SIG-M5 treated with dmso at 0.1 percent for 504 hours (cell line): ENCODE measurements around the gene SH3RF2.
"Not testable (repeated sequence)": the region's sequence is repeated elsewhere in the genome, so short reads cannot be mapped to it uniquely, and the experiment has no call there.

Experiments
- DNase-seq: peaks from one replicate; lab custom pipeline; 2025; ENCODE audit not compliant: unreplicated experiment; lab: John Stamatoyannopoulos, UW

SH3RF2 gene

GRCh38 chr5:145948921-145949320, 12.5 kb downstream of the SH3RF2 start:
- DNase-seq = no peak

GRCh38 chr5:145949474-145949873, 13.1 kb downstream of the SH3RF2 start:
- DNase-seq = no peak

- no peak for DNase-seq
Observed at GRCh38 chr5:145951071-145951470, 14.7 kb downstream of the SH3RF2 start.

- DNase-seq = no peak
Observed at GRCh38 chr5:145953202-145953601, 16.8 kb downstream of the SH3RF2 start.

- not testable (repeated sequence) for DNase-seq
Observed at GRCh38 chr5:145954140-145954539, 17.8 kb downstream of the SH3RF2 start.

- no peak for DNase-seq
Observed at GRCh38 chr5:145957388-145957787, 21.0 kb downstream of the SH3RF2 start.

GRCh38 chr5:145958436-145958835, 22.1 kb downstream of the SH3RF2 start:
- DNase-seq = no peak

- DNase-seq = no peak
Observed at GRCh38 chr5:145960166-145960565, 23.8 kb downstream of the SH3RF2 start.

- DNase-seq = no peak
Observed at GRCh38 chr5:145960848-145961600, 24.6 kb downstream of the SH3RF2 start.

GRCh38 chr5:145962001-145962400, 25.6 kb downstream of the SH3RF2 start:
- no peak for DNase-seq

GRCh38 chr5:145964008-145964407, 27.6 kb downstream of the SH3RF2 start:
- not testable (repeated sequence) for DNase-seq

- no peak for DNase-seq
Observed at GRCh38 chr5:145965804-145966203, 29.4 kb downstream of the SH3RF2 start.

GRCh38 chr5:145967296-145967695, 30.9 kb downstream of the SH3RF2 start:
- DNase-seq = no peak

GRCh38 chr5:145968970-145969713, 32.8 kb downstream of the SH3RF2 start:
- DNase-seq = no peak

GRCh38 chr5:145969714-145970092, 33.3 kb downstream of the SH3RF2 start:
- no peak for DNase-seq

- no peak for DNase-seq
Observed at GRCh38 chr5:145971108-145971507, 34.7 kb downstream of the SH3RF2 start.

GRCh38 chr5:145971701-145972100, 35.3 kb downstream of the SH3RF2 start:
- no peak for DNase-seq

GRCh38 chr5:145975001-145975360, 38.6 kb downstream of the SH3RF2 start:
- DNase-seq = no peak

- DNase-seq = no peak
Observed at GRCh38 chr5:145975361-145976066, 39.1 kb downstream of the SH3RF2 start.

- no peak for DNase-seq
Observed at GRCh38 chr5:145976431-145977155, 40.2 kb downstream of the SH3RF2 start.

GRCh38 chr5:145978171-145978570, 41.8 kb downstream of the SH3RF2 start:
- no peak for DNase-seq
